Body of pancreas (tissue), 4 donors: ENCODE measurements around the gene RNASE1.

Source experiments
- CTCF ChIP-seq, 7 experiments: fragments of 450-650 bp in 4 of 7; fragments of 200-600 bp in 3 of 7; sonication (generic) in 3 of 7; IDR thresholded peaks; one replicate each; pipeline ENCODE4 v1.5.1; 2016 to 2019; ENCODE audit warnings: antibody characterized with exemption in 7 of 7
- POLR2A ChIP-seq, 3 donors: fragments of 450-650 bp; IDR thresholded peaks; one replicate each; pipeline ENCODE4 v1.6.1; 2016; ENCODE audit warnings: antibody characterized with exemption in 3 of 3, mild to moderate bottlenecking in 2 of 3

- TF ChIP-seq CTCF (IDR thresholded peaks at IDR 0.05) = no peak
- TF ChIP-seq POLR2A (IDR thresholded peaks at IDR 0.05) = no peak
Observed at GRCh38 chr14:20774258-20774824, 28.3 kb downstream of the RNASE1 start.
